PFSK-1 (cell line): Measurements from ENCODE around the gene PMPCA.

Source experiments
- FOXP2 ChIP-seq: optimal IDR thresholded peaks from 2 replicates; pipeline ENCODE3; 2011; ENCODE audit warnings: borderline replicate concordance, control low read depth, inconsistent platforms; ENCODE audit not compliant: insufficient read depth; ENCODE audit errors: extremely low read length, extremely low read depth
- POLR2AphosphoS5 ChIP-seq: IDR thresholded peaks from 2 replicates; pipeline ENCODE4 v1.6.1; 2012; ENCODE audit warnings: low read depth, mild to moderate bottlenecking, control low read depth, low read length, moderate library complexity
- REST ChIP-seq, 2 experiments: IDR thresholded peaks; 2 replicates each; pipeline versions ENCODE4 v1.6.1 to v1.8.0; 2011 to 2012; ENCODE audit warnings: low read depth in 2 of 2, low read length in 2 of 2, control low read depth in 1 of 2, inconsistent platforms in 1 of 2, mild to moderate bottlenecking in 1 of 2, moderate library complexity in 1 of 2; ENCODE audit not compliant: insufficient read depth in 1 of 2
- SIN3A ChIP-seq: IDR thresholded peaks from 2 replicates; pipeline ENCODE4 v1.6.1; 2012; ENCODE audit warnings: mild to moderate bottlenecking, low read length, moderate library complexity, borderline replicate concordance; ENCODE audit not compliant: insufficient read depth
- TAF1 ChIP-seq: IDR thresholded peaks from 2 replicates; pipeline ENCODE4 v1.6.1; 2012; ENCODE audit warnings: low read length, control low read depth, borderline replicate concordance; ENCODE audit not compliant: insufficient read depth

Gene PMPCA

GRCh38 chr9:136453326-136453725 is 42.9 kb downstream of the PMPCA start:
- TF ChIP-seq FOXP2 (no peak), TAF1 (no peak), POLR2AphosphoS5 (no peak), SIN3A (no peak), REST (IDR thresholded peaks at IDR 0.05; ENCODE audit: insufficient read depth in 1 of 2, low read depth in 2 of 2, low read length in 2 of 2) (no peak)

- TF ChIP-seq SIN3A (no peak), REST (IDR thresholded peaks at IDR 0.05; ENCODE audit: insufficient read depth in 1 of 2, low read depth in 2 of 2, low read length in 2 of 2) (no peak), FOXP2 (no peak), POLR2AphosphoS5 (no peak), TAF1 (no peak)
Observed at GRCh38 chr9:136454026-136454796, 43.8 kb downstream of the PMPCA start.

GRCh38 chr9:136455043-136456002 is 44.9 kb downstream of the PMPCA start:
- no peak for TF ChIP-seq FOXP2
- no peak for TF ChIP-seq SIN3A
- no peak for TF ChIP-seq POLR2AphosphoS5
- no peak for TF ChIP-seq TAF1
- TF ChIP-seq REST (IDR thresholded peaks at IDR 0.05; ENCODE audit: insufficient read depth in 1 of 2, low read depth in 2 of 2, low read length in 2 of 2), result no peak

- TF ChIP-seq TAF1 (no peak), POLR2AphosphoS5 (no peak), FOXP2 (no peak), REST (IDR thresholded peaks at IDR 0.05; ENCODE audit: insufficient read depth in 1 of 2, low read depth in 2 of 2, low read length in 2 of 2) (no peak), SIN3A (no peak)
Observed at GRCh38 chr9:136456258-136456657, 45.8 kb downstream of the PMPCA start.
